Endothelial cell of umbilical vein (primary cell): Measurements from ENCODE around the gene FAM53B. TPM values are rescaled to one million over a fixed set of nuclear protein-coding genes. Genes with fewer than 3 reads are reported as not detected.
A peak's percentile ranks its signal among the peaks of the same experiment; 100 is the strongest.

Experiments used
- BruUV-seq: library from RNA; stranded (reverse); fragments of 400-500 nt; replicated peaks from 2 replicates; lab custom pipeline; 2021; lab: Mats Ljungman, UMichigan
- CTCF ChIA-PET: fragments of 300-600, 350-600 bp; sonication (Branson Sonifier 250); formaldehyde crosslinking; loops from one replicate; lab custom pipeline; 2021; ENCODE audit warnings: antibody characterized with exemption, inconsistent platforms; lab: Charles Lee
- POLR2A ChIA-PET: fragments of 300-600, 350-600 bp; sonication (Branson Sonifier 250); formaldehyde crosslinking; loops from one replicate; lab custom pipeline; 2021; ENCODE audit warnings: antibody characterized with exemption, inconsistent platforms; lab: Charles Lee
- DNase-seq: peaks from one replicate; pipeline ENCODE4 v3.0.0-alpha.2; 2011; ENCODE audit warnings: low read depth, low spot score
- FAIRE-seq: peaks from 2 replicates; lab custom pipeline; 2011; peaks lifted over from hg19 to GRCh38; lab: Jason Lieb, UNC
- H2AFZ ChIP-seq: 2 replicates; pipeline ENCODE4 v1.6.0; 2012; ENCODE audit warnings: low read depth, low read length, control low read depth, inconsistent platforms
- H3K27ac ChIP-seq: 2 replicates; pipeline ENCODE4 v1.5.1; 2011; ENCODE audit warnings: low read depth, mild to moderate bottlenecking, control low read depth, low read length, moderate library complexity; ENCODE audit not compliant: insufficient read depth
- H3K27me3 ChIP-seq, 2 experiments: 2 replicates each; pipeline versions ENCODE4 v1.6.0 to v1.6.1; 2011; ENCODE audit warnings: low read length in 2 of 2, mixed read lengths in 1 of 2; ENCODE audit not compliant: control insufficient read depth in 2 of 2, insufficient read depth in 2 of 2
- H3K36me3 ChIP-seq, 2 experiments: 2 replicates in 1 of 2; 3 replicates in 1 of 2; pipeline ENCODE4 v1.5.1; 2011; ENCODE audit warnings: low read length in 2 of 2, mild to moderate bottlenecking in 1 of 2, moderate library complexity in 1 of 2; ENCODE audit not compliant: control insufficient read depth in 2 of 2, insufficient read depth in 2 of 2; ENCODE audit errors: extremely low read depth in 1 of 2
- H3K4me1 ChIP-seq: 3 replicates; pipeline ENCODE4 v1.5.1; 2011; ENCODE audit warnings: mild to moderate bottlenecking, low read length; ENCODE audit not compliant: control insufficient read depth, insufficient read depth; ENCODE audit errors: extremely low read depth
- H3K4me2 ChIP-seq: 2 replicates; pipeline ENCODE4 v1.6.1; 2011; ENCODE audit warnings: low read length, control low read depth, mixed read lengths; ENCODE audit not compliant: insufficient read depth
- H3K4me3 ChIP-seq, 3 experiments: fragments of 200-600 bp in 1 of 3; sonication (generic), shearing (Covaris generic) in 1 of 3; replicated peaks in 1 of 3; 2 replicates each; pipeline ENCODE4 v1.5.1; 2011 to 2016; ENCODE audit warnings: control low read depth in 3 of 3, low read length in 3 of 3, mild to moderate bottlenecking in 2 of 3, inconsistent platforms in 1 of 3, low read depth in 1 of 3, moderate library complexity in 1 of 3; ENCODE audit not compliant: insufficient read depth in 1 of 3
- H3K79me2 ChIP-seq: 2 replicates; pipeline ENCODE4 v1.6.0; 2012; ENCODE audit warnings: low read length, inconsistent platforms; ENCODE audit not compliant: control insufficient read depth, insufficient read depth
- H3K9ac ChIP-seq: replicated peaks from 2 replicates; pipeline ENCODE3; 2011; ENCODE audit warnings: low read length, control low read depth; ENCODE audit not compliant: insufficient read depth; ENCODE audit errors: extremely low read depth
- H3K9me1 ChIP-seq: replicated peaks from 3 replicates; pipeline ENCODE4 v1.6.0; 2011; ENCODE audit warnings: mild to moderate bottlenecking, low read length; ENCODE audit not compliant: control insufficient read depth, insufficient read depth; ENCODE audit errors: extremely low read depth
- H3K9me3 ChIP-seq: replicated peaks from 2 replicates; pipeline ENCODE4 v1.5.1; 2012; ENCODE audit warnings: low read length, inconsistent platforms; ENCODE audit not compliant: control insufficient read depth, insufficient read depth
- H4K20me1 ChIP-seq: replicated peaks from 2 replicates; pipeline ENCODE3; 2011; ENCODE audit warnings: mild to moderate bottlenecking, low read length; ENCODE audit not compliant: control insufficient read depth, insufficient read depth; ENCODE audit errors: extremely low read depth
- CTCF ChIP-seq, 2 donors: IDR thresholded peaks; 1 replicate in 1 of 2; 2 replicates in 1 of 2; pipeline ENCODE4 v1.5.1; 2011; ENCODE audit warnings: low read length in 2 of 2, mild to moderate bottlenecking in 2 of 2, moderate library complexity in 2 of 2, control low read depth in 1 of 2, inconsistent platforms in 1 of 2, low read depth in 1 of 2; ENCODE audit not compliant: insufficient read depth in 1 of 2; ENCODE audit errors: extremely low read depth in 1 of 2
- EZH2 ChIP-seq: IDR thresholded peaks from 2 replicates; pipeline ENCODE4 v1.6.1; 2012; ENCODE audit warnings: borderline replicate concordance, low read depth, mild to moderate bottlenecking, moderate library complexity, low read length, inconsistent platforms; ENCODE audit not compliant: severe bottlenecking
- FOS ChIP-seq: IDR thresholded peaks from 2 replicates; pipeline ENCODE4 v1.6.1; 2011; ENCODE audit warnings: mild to moderate bottlenecking, low read length, moderate library complexity, borderline replicate concordance; ENCODE audit not compliant: insufficient read depth
- GATA2 ChIP-seq: IDR thresholded peaks from 2 replicates; pipeline ENCODE4 v1.7.0; 2011; ENCODE audit warnings: low read depth, mild to moderate bottlenecking, moderate library complexity, mixed read lengths, low read length; ENCODE audit not compliant: insufficient read length, insufficient read depth
- JUN ChIP-seq: IDR thresholded peaks from 2 replicates; pipeline ENCODE4 v1.6.1; 2011; ENCODE audit warnings: borderline replicate concordance, low read depth; ENCODE audit not compliant: insufficient read length, insufficient read depth
- POLR2A ChIP-seq: IDR thresholded peaks from 2 replicates; pipeline ENCODE4 v1.6.1; 2012; ENCODE audit warnings: low read depth, mild to moderate bottlenecking, control low read depth, low read length
- POLR2AphosphoS5 ChIP-seq: IDR thresholded peaks from 2 replicates; pipeline ENCODE4 v1.6.1; 2012; ENCODE audit warnings: low read depth, mild to moderate bottlenecking, control low read depth, low read length, moderate library complexity; ENCODE audit not compliant: insufficient read depth
- dilution Hi-C: fragments of 300-500 bp; cut with MboI; formaldehyde crosslinking; loops from one replicate; pipeline ENCODE4 v1.15.0; 2019; ENCODE audit warnings: low sequenced_read_pairs; ENCODE audit not compliant: extremely low pct_ligation_motif_present
- intact Hi-C: fragments of 100-400 bp; cut with micrococcal nuclease; formaldehyde crosslinking; loops from one replicate; pipeline ENCODE4 v1.10.0; 2022
- polyA plus RNA-seq, 4 experiments: library from polyadenylated mRNA; depleted of rRNA in 3 of 4; stranded (reverse) in 3 of 4; unstranded in 1 of 4; fragments of >200 nt; gene quantifications; 2 replicates each; pipeline versions ENCODE4 v1.2.1 to v1.2.3, GENCODE V29; 2011 to 2012; ENCODE audit warnings: missing spikeins in 1 of 4
- total RNA-seq: library from RNA; stranded (reverse); gene quantifications from 2 replicates; pipeline ENCODE4 v1.2.3, GENCODE V29; 2021
- TF ChIP-seq, protein P1 (sequence below): IDR thresholded peaks from 2 replicates; pipeline ENCODE4 v1.6.1; 2011; ENCODE audit not compliant: insufficient read depth, insufficient read length

The FAM53B gene
- total and polyA plus RNA-seq, 2 donors (not counting 3 experiments of a cell fraction or from before 2014, with no cell fraction given), result 8.5 to 21.1 TPM

- CTCF ChIA-PET, result interaction anchor here (1.3 to 6.2 kb wide), 5 partner anchors 13 to 122 kb away, joined by 3 to 61 read pairs (median 5); no protein-coding TSS in a partner anchor
These were observed 39.5 kb downstream of the FAM53B start for GRCh38 chr10:124704428-124705380.

DNA sequence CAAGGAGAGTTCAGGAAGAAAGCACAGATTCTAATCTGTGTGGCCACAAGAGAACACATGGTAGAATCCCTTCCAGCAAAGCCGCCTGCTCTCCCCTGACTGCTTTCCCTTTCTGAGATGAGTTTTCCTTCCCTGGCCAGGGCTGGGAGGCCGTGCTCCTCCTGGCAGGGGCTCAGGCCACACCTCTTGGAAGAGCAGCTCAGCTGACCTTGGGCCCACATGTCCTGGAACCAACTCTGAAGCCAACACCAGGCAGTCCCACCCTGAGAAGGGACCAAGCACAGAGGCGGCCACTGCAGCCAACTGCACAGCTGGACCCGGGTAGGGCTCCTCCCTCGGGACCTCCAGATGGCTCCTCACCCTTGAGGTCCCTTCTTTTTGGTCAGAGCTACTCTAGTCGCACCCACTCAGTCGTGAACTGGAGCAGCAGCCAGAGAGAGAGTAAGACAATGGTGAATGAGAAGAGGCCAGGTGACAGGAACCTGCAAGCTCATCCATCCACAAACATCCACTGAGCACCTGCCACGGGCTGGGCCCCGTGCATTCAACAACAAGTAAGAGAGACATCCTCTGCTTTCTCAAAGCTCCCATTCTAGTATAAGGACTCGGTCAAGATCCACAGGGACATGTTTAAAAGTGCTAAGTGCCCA, 40.3 kb downstream of the FAM53B start:
- TF ChIP-seq POLR2AphosphoS5 (no peak), CTCF (IDR thresholded peaks at IDR 0.05; ENCODE audit: extremely low read depth in 1 of 2, insufficient read depth in 1 of 2, low read depth in 1 of 2, low read length in 2 of 2) (no peak), POLR2A (no peak), GATA2 (no peak), FOS (no peak), JUN (no peak), EZH2 (no peak)
- no peaks in the 10 kb centered on the region for H3K27me3 ChIP-seq
- ChIA-PET CTCF (interaction anchor here (1.3 to 6.2 kb wide), 2 partner anchors 14 to 38 kb away, joined by 3 to 61 read pairs; no protein-coding TSS in a partner anchor), POLR2A (no interaction called here)
- dilution Hi-C loops, result no loop called here
- H2AFZ ChIP-seq, result no peak overlapping the region
- no peaks in the 10 kb centered on the region for H4K20me1 ChIP-seq
- peaks cover 26% of the 10 kb centered on the region for H3K4me1 ChIP-seq
- peaks cover 0 to 3% of the 10 kb centered on the region in 2 experiments for H3K36me3 ChIP-seq
- H3K9me1 ChIP-seq, result no peaks in the 10 kb centered on the region
- DNase-seq (peak; percentile 33), FAIRE-seq (no peak)
- H3K9ac ChIP-seq, result no peak overlapping the region
- BruUV-seq, result no TSS peak
- no peak overlapping the region for H3K27ac ChIP-seq
- intact Hi-C loops, result no loop called here
- H3K4me3 ChIP-seq, result no peak overlapping the region
- H3K9me3 ChIP-seq, result no peaks in the 10 kb centered on the region
- H3K79me2 ChIP-seq, result peaks cover under 1% of the 10 kb centered on the region
- H3K4me2 ChIP-seq, result no peak overlapping the region

More at GRCh38 chr10:124704428-124705380, 39.5 kb downstream of the FAM53B start:
- Histone ChIP-seq H3K4me1 (peaks cover 26% of the 10 kb centered on the region), H3K36me3 (peaks cover 0 to 3% of the 10 kb centered on the region in 2 experiments), H3K9ac (no peak overlapping the region), H3K9me1 (no peaks in the 10 kb centered on the region), H3K4me2 (no peak overlapping the region), H3K4me3 (no peak overlapping the region), H2AFZ (no peak overlapping the region), H3K27ac (no peak overlapping the region), H3K27me3 (no peaks in the 10 kb centered on the region), H4K20me1 (no peaks in the 10 kb centered on the region), H3K79me2 (peaks cover 4% of the 10 kb centered on the region), H3K9me3 (no peaks in the 10 kb centered on the region)
- no TSS peak for BruUV-seq
- TF ChIP-seq, protein P1, sequence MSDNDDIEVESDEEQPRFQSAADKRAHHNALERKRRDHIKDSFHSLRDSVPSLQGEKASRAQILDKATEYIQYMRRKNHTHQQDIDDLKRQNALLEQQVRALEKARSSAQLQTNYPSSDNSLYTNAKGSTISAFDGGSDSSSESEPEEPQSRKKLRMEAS, result no peak
- no peak for TF ChIP-seq POLR2AphosphoS5
- TF ChIP-seq JUN, result no peak
- no peak for DNase-seq
- FAIRE-seq, result no peak
- dilution Hi-C loops (no loop called here), intact Hi-C loops (no loop called here)
- POLR2A ChIA-PET, result no interaction called here
